HepG2 (cell line): Measurements from ENCODE around the gene SPATA25. TPM values are rescaled to one million over a fixed set of nuclear protein-coding genes. Genes with fewer than 3 reads are reported as not detected.

Source experiments
- ELF4 ChIP-seq: sonication (generic); formaldehyde crosslinking; IDR thresholded peaks from 2 replicates; pipeline ENCODE4 v1.5.0; 2020; ENCODE audit warnings: missing genetic modification reagents, mild to moderate bottlenecking, moderate library complexity, borderline replicate concordance
- HNRNPH1 ChIP-seq: fragments of 200-400 bp; formaldehyde crosslinking; optimal IDR thresholded peaks from 2 replicates; pipeline ENCODE3; 2017; ENCODE audit warnings: mild to moderate bottlenecking, low read depth, low read length
- ISL2 ChIP-seq: sonication (generic); formaldehyde crosslinking; IDR thresholded peaks from 2 replicates; pipeline ENCODE4 v1.5.0; 2020; ENCODE audit warnings: missing genetic modification reagents
- SIN3B ChIP-seq: fragments of 150-350 bp; IDR thresholded peaks from 2 replicates; pipeline ENCODE4 v1.6.1; 2014; ENCODE audit warnings: low read length
- SOX13 ChIP-seq, 3 experiments: fragments of 450-650 bp in 1 of 3; sonication (generic) in 1 of 3; formaldehyde crosslinking in 1 of 3; IDR thresholded peaks in 2 of 3; conservative IDR thresholded peaks in 1 of 3; 2 replicates each; pipeline versions ENCODE4 v1.5.0 to v1.6.1; 2016 to 2020; ENCODE audit warnings: antibody characterized with exemption in 1 of 3, mild to moderate bottlenecking in 1 of 3, missing compliant biosample characterization in 1 of 3, missing genetic modification reagents in 1 of 3, moderate library complexity in 1 of 3
- ZMAT3 ChIP-seq: sonication (generic); formaldehyde crosslinking; conservative IDR thresholded peaks from 2 replicates; pipeline ENCODE4 v1.7.0; 2021; ENCODE audit warnings: missing genetic modification reagents
- ZNF256 ChIP-seq: sonication (generic); formaldehyde crosslinking; conservative IDR thresholded peaks from 2 replicates; pipeline ENCODE4 v1.4.0; 2020; ENCODE audit warnings: missing genetic modification reagents
- ZNF317 ChIP-seq: sonication (generic); formaldehyde crosslinking; IDR thresholded peaks from 2 replicates; pipeline ENCODE4 v1.5.0; 2020; ENCODE audit warnings: mild to moderate bottlenecking, missing genetic modification reagents
- ZNF33A ChIP-seq: sonication (generic); formaldehyde crosslinking; IDR thresholded peaks from 2 replicates; pipeline ENCODE4 v1.5.1; 2020; ENCODE audit warnings: missing genetic modification reagents, mild to moderate bottlenecking, moderate library complexity, borderline replicate concordance
- ZNF720 ChIP-seq: sonication (generic); formaldehyde crosslinking; IDR thresholded peaks from 2 replicates; pipeline ENCODE4 v1.4.0; 2020; ENCODE audit warnings: missing genetic modification reagents
- polyA plus RNA-seq, 8 experiments: library from polyadenylated mRNA; depleted of rRNA in 3 of 8; stranded (reverse) in 7 of 8; unstranded in 1 of 8; fragments of >200 nt; fragmentation: Illumina TruSeq in 4 of 8; extraction: Trizol in 4 of 8; gene quantifications; 2 replicates each; pipeline versions ENCODE4 v1.2.1 to v1.2.3, GENCODE V29; 2011 to 2016; ENCODE audit warnings: low read depth in 4 of 8, missing spikeins in 1 of 8, mixed read lengths in 1 of 8; ENCODE audit not compliant: insufficient read depth in 1 of 8
- total RNA-seq, 5 experiments: library from RNA; depleted of rRNA; stranded (reverse); fragments of >200 nt; fragmentation: Illumina TruSeq; extraction: Trizol; gene quantifications; 2 replicates each; pipeline ENCODE4 v1.2.3, GENCODE V29; 2016; ENCODE audit warnings: low read depth in 1 of 5
- TF ChIP-seq, protein P1 (sequence below): sonication (generic); formaldehyde crosslinking; conservative IDR thresholded peaks from 2 replicates; pipeline ENCODE4 v1.4.0; 2020; ENCODE audit warnings: missing genetic modification reagents
- TF ChIP-seq, protein P2 (sequence below): sonication (generic); formaldehyde crosslinking; IDR thresholded peaks from 2 replicates; pipeline ENCODE4 v1.8.1; 2023; ENCODE audit warnings: missing genetic modification reagents, inconsistent platforms, borderline replicate concordance
- TF ChIP-seq, protein P3 (sequence below): sonication (generic); formaldehyde crosslinking; IDR thresholded peaks from 2 replicates; pipeline ENCODE4 v1.4.0; 2020; ENCODE audit warnings: missing genetic modification reagents, mild to moderate bottlenecking, borderline replicate concordance
- TF ChIP-seq, protein P4 (sequence below): sonication (generic); formaldehyde crosslinking; IDR thresholded peaks from 2 replicates; pipeline ENCODE4 v1.5.0; 2020; ENCODE audit warnings: mild to moderate bottlenecking, missing genetic modification reagents, borderline replicate concordance
- TF ChIP-seq, protein P5 (sequence below): sonication (generic); formaldehyde crosslinking; IDR thresholded peaks from 2 replicates; pipeline ENCODE4 v1.4.0; 2020; ENCODE audit warnings: missing genetic modification reagents, borderline replicate concordance

SPATA25 gene
- total and polyA plus RNA-seq, 2 of the 13 experiments (the other 11 are each of a cell fraction or from before 2014, with no cell fraction given), result 4.8 to 7.6 TPM

DNA sequence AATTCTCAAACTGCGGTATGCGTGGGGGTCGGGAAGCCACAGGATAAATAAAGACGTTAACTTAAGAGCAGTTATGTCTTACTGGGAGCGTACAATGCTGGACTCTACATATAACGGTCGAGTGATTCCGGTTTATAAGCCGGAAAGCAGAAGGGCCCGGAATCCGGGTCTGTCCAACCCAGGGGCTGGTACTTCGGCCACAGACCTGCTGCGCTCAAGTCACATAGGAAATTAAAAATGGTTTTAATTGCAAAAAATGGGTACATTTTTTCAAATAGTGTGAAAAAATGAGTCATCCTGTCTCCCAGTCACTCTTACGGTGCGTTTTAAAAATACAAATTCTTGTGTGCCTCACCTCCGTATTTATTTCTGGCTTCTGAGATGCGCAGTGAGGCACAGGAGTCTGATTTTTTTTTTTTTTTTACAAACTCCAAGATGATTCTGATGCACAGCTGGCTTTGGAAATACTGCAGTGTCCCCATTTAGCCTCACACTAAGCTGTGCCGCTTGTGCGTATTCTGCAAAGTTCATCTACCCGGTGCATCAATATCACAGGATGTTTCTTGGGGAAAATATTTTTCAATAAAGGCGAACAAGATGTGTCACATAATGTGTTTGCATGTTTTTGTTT, 48.1 kb upstream of the SPATA25 start (continued):
- TF ChIP-seq, protein P1, sequence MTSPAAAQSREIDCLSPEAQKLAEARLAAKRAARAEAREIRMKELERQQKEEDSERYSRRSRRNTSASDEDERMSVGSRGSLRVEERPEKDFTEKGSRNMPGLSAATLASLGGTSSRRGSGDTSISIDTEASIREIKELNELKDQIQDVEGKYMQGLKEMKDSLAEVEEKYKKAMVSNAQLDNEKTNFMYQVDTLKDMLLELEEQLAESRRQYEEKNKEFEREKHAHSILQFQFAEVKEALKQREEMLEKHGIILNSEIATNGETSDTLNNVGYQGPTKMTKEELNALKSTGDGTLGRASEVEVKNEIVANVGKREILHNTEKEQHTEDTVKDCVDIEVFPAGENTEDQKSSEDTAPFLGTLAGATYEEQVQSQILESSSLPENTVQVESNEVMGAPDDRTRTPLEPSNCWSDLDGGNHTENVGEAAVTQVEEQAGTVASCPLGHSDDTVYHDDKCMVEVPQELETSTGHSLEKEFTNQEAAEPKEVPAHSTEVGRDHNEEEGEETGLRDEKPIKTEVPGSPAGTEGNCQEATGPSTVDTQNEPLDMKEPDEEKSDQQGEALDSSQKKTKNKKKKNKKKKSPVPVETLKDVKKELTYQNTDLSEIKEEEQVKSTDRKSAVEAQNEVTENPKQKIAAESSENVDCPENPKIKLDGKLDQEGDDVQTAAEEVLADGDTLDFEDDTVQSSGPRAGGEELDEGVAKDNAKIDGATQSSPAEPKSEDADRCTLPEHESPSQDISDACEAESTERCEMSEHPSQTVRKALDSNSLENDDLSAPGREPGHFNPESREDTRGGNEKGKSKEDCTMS (CRISPR knock-in tag), result no peak
- no peak for TF ChIP-seq ZNF720 (CRISPR knock-in tag)
- 0 out of 2 replicates have a peak, but pooled peaks have one; percentile 16 for TF ChIP-seq ZNF317 (CRISPR knock-in tag)
- TF ChIP-seq SIN3B, result peak; percentile 86; the same call in 1 of the 2 replicates
- TF ChIP-seq, protein P2, sequence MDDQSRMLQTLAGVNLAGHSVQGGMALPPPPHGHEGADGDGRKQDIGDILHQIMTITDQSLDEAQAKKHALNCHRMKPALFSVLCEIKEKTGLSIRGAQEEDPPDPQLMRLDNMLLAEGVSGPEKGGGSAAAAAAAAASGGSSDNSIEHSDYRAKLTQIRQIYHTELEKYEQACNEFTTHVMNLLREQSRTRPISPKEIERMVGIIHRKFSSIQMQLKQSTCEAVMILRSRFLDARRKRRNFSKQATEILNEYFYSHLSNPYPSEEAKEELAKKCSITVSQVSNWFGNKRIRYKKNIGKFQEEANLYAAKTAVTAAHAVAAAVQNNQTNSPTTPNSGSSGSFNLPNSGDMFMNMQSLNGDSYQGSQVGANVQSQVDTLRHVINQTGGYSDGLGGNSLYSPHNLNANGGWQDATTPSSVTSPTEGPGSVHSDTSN (CRISPR knock-in tag), result 0 out of 2 replicates have a peak, but pooled peaks have one; percentile 39
- TF ChIP-seq ZNF256 (CRISPR knock-in tag), result 0 out of 2 replicates have a peak, but pooled peaks have one; percentile 70
- TF ChIP-seq ZMAT3, result 0 out of 2 replicates have a peak, but pooled peaks have one; percentile 40
- no peak for TF ChIP-seq HNRNPH1
- TF ChIP-seq ZNF33A (CRISPR knock-in tag), result peak; percentile 39; the same call in 1 of the 2 replicates
- no peak for TF ChIP-seq ELF4
- peak; percentile 42; the same call in 1 of the 2 replicates for TF ChIP-seq ISL2
- no peak for TF ChIP-seq SOX13 (IDR thresholded peaks at IDR 0.05)
- 0 out of 4 replicates have a peak, but pooled peaks have one; percentile 5 to 75 for TF ChIP-seq SOX13 (CRISPR knock-in tag; conservative IDR thresholded peaks at IDR 0.05 in 1 of 2, IDR thresholded peaks at IDR 0.05 in 1 of 2)
- TF ChIP-seq, protein P3, sequence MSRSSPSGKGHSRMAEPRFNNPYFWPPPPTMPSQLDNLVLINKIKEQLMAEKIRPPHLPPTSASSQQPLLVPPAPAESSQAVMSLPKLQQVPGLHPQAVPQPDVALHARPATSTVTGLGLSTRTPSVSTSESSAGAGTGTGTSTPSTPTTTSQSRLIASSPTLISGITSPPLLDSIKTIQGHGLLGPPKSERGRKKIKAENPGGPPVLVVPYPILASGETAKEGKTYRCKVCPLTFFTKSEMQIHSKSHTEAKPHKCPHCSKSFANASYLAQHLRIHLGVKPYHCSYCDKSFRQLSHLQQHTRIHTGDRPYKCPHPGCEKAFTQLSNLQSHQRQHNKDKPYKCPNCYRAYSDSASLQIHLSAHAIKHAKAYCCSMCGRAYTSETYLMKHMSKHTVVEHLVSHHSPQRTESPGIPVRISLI (CRISPR knock-in tag), result no peak
- TF ChIP-seq, protein P4, sequence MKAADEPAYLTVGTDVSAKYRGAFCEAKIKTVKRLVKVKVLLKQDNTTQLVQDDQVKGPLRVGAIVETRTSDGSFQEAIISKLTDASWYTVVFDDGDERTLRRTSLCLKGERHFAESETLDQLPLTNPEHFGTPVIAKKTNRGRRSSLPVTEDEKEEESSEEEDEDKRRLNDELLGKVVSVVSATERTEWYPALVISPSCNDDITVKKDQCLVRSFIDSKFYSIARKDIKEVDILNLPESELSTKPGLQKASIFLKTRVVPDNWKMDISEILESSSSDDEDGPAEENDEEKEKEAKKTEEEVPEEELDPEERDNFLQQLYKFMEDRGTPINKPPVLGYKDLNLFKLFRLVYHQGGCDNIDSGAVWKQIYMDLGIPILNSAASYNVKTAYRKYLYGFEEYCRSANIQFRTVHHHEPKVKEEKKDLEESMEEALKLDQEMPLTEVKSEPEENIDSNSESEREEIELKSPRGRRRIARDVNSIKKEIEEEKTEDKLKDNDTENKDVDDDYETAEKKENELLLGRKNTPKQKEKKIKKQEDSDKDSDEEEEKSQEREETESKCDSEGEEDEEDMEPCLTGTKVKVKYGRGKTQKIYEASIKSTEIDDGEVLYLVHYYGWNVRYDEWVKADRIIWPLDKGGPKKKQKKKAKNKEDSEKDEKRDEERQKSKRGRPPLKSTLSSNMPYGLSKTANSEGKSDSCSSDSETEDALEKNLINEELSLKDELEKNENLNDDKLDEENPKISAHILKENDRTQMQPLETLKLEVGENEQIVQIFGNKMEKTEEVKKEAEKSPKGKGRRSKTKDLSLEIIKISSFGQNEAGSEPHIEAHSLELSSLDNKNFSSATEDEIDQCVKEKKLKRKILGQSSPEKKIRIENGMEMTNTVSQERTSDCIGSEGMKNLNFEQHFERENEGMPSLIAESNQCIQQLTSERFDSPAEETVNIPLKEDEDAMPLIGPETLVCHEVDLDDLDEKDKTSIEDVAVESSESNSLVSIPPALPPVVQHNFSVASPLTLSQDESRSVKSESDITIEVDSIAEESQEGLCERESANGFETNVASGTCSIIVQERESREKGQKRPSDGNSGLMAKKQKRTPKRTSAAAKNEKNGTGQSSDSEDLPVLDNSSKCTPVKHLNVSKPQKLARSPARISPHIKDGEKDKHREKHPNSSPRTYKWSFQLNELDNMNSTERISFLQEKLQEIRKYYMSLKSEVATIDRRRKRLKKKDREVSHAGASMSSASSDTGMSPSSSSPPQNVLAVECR (CRISPR knock-in tag), result peak; percentile 65
- TF ChIP-seq, protein P5, sequence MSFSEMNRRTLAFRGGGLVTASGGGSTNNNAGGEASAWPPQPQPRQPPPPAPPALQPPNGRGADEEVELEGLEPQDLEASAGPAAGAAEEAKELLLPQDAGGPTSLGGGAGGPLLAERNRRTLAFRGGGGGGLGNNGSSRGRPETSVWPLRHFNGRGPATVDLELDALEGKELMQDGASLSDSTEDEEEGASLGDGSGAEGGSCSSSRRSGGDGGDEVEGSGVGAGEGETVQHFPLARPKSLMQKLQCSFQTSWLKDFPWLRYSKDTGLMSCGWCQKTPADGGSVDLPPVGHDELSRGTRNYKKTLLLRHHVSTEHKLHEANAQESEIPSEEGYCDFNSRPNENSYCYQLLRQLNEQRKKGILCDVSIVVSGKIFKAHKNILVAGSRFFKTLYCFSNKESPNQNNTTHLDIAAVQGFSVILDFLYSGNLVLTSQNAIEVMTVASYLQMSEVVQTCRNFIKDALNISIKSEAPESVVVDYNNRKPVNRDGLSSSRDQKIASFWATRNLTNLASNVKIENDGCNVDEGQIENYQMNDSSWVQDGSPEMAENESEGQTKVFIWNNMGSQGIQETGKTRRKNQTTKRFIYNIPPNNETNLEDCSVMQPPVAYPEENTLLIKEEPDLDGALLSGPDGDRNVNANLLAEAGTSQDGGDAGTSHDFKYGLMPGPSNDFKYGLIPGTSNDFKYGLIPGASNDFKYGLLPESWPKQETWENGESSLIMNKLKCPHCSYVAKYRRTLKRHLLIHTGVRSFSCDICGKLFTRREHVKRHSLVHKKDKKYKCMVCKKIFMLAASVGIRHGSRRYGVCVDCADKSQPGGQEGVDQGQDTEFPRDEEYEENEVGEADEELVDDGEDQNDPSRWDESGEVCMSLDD, result 0 out of 2 replicates have a peak, but pooled peaks have one; percentile 12
